GM10847 (cell line): ENCODE data around the gene CASP8.

Source experiments
- POLR2A ChIP-seq: IDR thresholded peaks from 2 replicates; pipeline ENCODE4 v1.6.1; 2011; ENCODE audit not compliant: insufficient read length; ENCODE audit errors: extremely low read depth

CASP8 gene

GRCh38 chr2:201260302-201260800, at the start of gene CASP8:
Gene CASP8 (plus strand): TSS chr2:201260536. CDS start chr2:201266487, 5,951 bp downstream.
- TF ChIP-seq POLR2A, result no peak

- no peak for TF ChIP-seq POLR2A
These were observed 44.4 kb upstream of the CASP8 start for GRCh38 chr2:201215963-201216362.

- TF ChIP-seq POLR2A, result no peak
These were observed 43.4 kb upstream of the CASP8 start for GRCh38 chr2:201216918-201217317.

GRCh38 chr2:201218780-201219179, 41.6 kb upstream of the CASP8 start:
- no peak for TF ChIP-seq POLR2A

GRCh38 chr2:201219328-201220096, 40.8 kb upstream of the CASP8 start:
- no peak for TF ChIP-seq POLR2A

- no peak for TF ChIP-seq POLR2A
These were observed 40.2 kb upstream of the CASP8 start for GRCh38 chr2:201220102-201220570.

- no peak for TF ChIP-seq POLR2A
These were observed 37.0 kb upstream of the CASP8 start for GRCh38 chr2:201223089-201224073.

- no peak for TF ChIP-seq POLR2A
These were observed 31.9 kb upstream of the CASP8 start for GRCh38 chr2:201228271-201228911.

GRCh38 chr2:201228912-201229290, 31.4 kb upstream of the CASP8 start:
- no peak for TF ChIP-seq POLR2A

- no peak for TF ChIP-seq POLR2A
These were observed 28.4 kb upstream of the CASP8 start for GRCh38 chr2:201231781-201232466.

GRCh38 chr2:201232467-201232815, 27.9 kb upstream of the CASP8 start:
- no peak for TF ChIP-seq POLR2A

- TF ChIP-seq POLR2A, result peak; percentile 62
These were observed 27.0 kb upstream of the CASP8 start for GRCh38 chr2:201233192-201233811.

GRCh38 chr2:201233812-201234662, 26.3 kb upstream of the CASP8 start:
- TF ChIP-seq POLR2A, result no peak
